Vagina (tissue), 2 donors: Measurements from ENCODE around the gene BPIFB4. TPM values are rescaled to one million over a fixed set of nuclear protein-coding genes. Genes with fewer than 3 reads are reported as not detected.
"Not testable (repeated sequence)": the region's sequence is repeated elsewhere in the genome, so short reads cannot be mapped to it uniquely, and the experiment has no call there.

Source experiments
- DNase-seq, 2 donors: peaks; one replicate each; pipeline ENCODE4 v3.0.0-alpha.2; 2017; ENCODE audit errors: extremely low spot score in 2 of 2
- H3K27ac ChIP-seq: fragments of 200-600 bp; sonication (generic); one replicate; pipeline ENCODE4 v1.5.1; 2019
- H3K27me3 ChIP-seq: fragments of 200-600 bp; sonication (generic); one replicate; pipeline ENCODE4 v1.5.1; 2019
- H3K36me3 ChIP-seq, 2 donors: fragments of 200-600 bp; sonication (generic); one replicate each; pipeline ENCODE4 v1.5.1; 2017 to 2019
- H3K4me1 ChIP-seq: fragments of 200-600 bp; sonication (generic); one replicate; pipeline ENCODE4 v1.5.1; 2019
- H3K4me3 ChIP-seq, 2 donors: fragments of 200-600 bp; sonication (generic); 1 replicate in 1 of 2; 2 replicates in 1 of 2; pipeline ENCODE4 v1.5.1; 2016 to 2019
- H3K9me3 ChIP-seq: fragments of 200-600 bp; sonication (generic); one replicate; pipeline ENCODE4 v1.5.1; 2019
- POLR2A ChIP-seq, 2 donors: fragments of 450-650 bp; IDR thresholded peaks; one replicate each; pipeline ENCODE4 v1.6.1; 2017; ENCODE audit warnings: antibody characterized with exemption in 2 of 2, mild to moderate bottlenecking in 2 of 2, moderate library complexity in 2 of 2
- POLR2AphosphoS5 ChIP-seq, 2 donors: sonication (generic); formaldehyde crosslinking; IDR thresholded peaks; one replicate each; pipeline ENCODE4 v1.9.0; 2017; ENCODE audit warnings: antibody characterized with exemption in 2 of 2, mild to moderate bottlenecking in 2 of 2, low read depth in 1 of 2; ENCODE audit not compliant: insufficient read depth in 1 of 2
- intact Hi-C: fragments of 100-400 bp; cut with DNase I; formaldehyde crosslinking; loops from one replicate; pipeline ENCODE4 v1.15.1; 2023
- total RNA-seq: library from RNA; depleted of rRNA; stranded (reverse); fragments of >200 nt; gene quantifications from one replicate; pipeline ENCODE4 v1.2.3, GENCODE V29; 2016
- TF ChIP-seq, protein P1 (sequence below), 3 experiments: fragments of 450-650 bp in 2 of 3; fragments of 200-600 bp in 1 of 3; sonication (generic) in 1 of 3; IDR thresholded peaks; one replicate each; pipeline ENCODE4 v1.5.1; 2017 to 2019; ENCODE audit warnings: antibody characterized with exemption in 3 of 3, mild to moderate bottlenecking in 2 of 3, moderate library complexity in 2 of 3

BPIFB4 gene
- total RNA-seq, 1 donor from 2014 or later, result not detected

DNA sequence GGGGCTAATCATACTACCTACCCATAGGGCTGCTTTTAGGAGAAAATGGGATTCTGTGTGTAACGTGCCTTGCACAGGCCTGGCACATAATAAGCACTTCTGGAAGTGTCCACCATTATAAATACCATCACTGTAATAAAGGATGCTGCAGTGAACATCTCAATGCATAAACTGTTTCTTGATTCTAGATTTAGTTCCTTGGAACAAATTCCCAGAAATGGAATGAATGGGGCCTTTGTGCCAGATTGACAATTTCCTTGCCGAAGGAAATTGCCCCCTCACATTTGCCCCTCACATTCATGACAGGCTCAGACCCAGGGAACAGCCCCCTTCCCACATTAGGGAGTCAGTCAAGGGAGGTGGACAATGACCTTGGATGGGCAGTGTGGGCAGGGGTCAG lies 29.2 kb downstream of the BPIFB4 start:
- Histone ChIP-seq H3K36me3 (no peaks in the 10 kb centered on the region), H3K27me3 (no peaks in the 10 kb centered on the region), H3K9me3 (no peaks in the 10 kb centered on the region), H3K4me1 (no peaks in the 10 kb centered on the region), H3K4me3 (no peak overlapping the region), H3K27ac (no peak overlapping the region)
- TF ChIP-seq, protein P1, sequence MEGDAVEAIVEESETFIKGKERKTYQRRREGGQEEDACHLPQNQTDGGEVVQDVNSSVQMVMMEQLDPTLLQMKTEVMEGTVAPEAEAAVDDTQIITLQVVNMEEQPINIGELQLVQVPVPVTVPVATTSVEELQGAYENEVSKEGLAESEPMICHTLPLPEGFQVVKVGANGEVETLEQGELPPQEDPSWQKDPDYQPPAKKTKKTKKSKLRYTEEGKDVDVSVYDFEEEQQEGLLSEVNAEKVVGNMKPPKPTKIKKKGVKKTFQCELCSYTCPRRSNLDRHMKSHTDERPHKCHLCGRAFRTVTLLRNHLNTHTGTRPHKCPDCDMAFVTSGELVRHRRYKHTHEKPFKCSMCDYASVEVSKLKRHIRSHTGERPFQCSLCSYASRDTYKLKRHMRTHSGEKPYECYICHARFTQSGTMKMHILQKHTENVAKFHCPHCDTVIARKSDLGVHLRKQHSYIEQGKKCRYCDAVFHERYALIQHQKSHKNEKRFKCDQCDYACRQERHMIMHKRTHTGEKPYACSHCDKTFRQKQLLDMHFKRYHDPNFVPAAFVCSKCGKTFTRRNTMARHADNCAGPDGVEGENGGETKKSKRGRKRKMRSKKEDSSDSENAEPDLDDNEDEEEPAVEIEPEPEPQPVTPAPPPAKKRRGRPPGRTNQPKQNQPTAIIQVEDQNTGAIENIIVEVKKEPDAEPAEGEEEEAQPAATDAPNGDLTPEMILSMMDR (IDR thresholded peaks at IDR 0.05), result no peak
- TF ChIP-seq POLR2A (IDR thresholded peaks at IDR 0.05) (no peak), POLR2AphosphoS5 (IDR thresholded peaks at IDR 0.05; ENCODE audit: insufficient read depth in 1 of 2, low read depth in 1 of 2) (no peak)
- intact Hi-C loops, result no loop called here
- DNase-seq, result no peak

DNA sequence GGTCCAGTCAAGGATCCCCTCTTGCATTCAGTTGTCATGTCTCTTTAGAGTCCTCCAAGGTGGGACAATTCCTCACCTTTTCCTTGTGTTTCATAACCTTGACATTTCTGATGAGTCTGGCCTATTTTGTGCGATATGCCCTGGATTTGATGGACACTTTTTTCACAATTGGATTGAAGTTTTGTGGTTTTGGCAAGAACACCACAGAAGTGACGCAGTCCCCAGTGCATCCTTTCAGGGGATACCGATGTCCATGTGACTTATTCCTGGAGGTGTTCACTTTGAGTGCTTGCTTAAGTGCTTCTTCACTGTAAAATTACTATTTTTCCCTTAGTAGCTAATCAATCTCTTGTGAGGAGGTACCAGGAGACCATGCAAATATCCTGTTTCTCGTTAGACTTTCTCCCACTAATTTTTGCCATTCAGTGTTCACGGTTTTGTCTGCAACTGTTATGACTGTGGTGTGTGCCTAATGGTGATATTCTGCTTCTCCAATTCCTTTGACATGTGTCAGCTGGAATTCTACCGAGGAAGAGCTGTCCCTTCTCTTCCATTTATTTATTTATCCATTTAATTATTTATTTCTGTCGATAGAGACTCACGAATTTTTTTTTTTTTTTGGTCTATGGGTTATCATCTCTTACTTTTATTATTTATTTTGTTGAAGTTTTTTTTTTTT lies 30.8 kb downstream of the BPIFB4 start:
- H3K36me3 ChIP-seq, result no peaks in the 10 kb centered on the region
- no peaks in the 10 kb centered on the region for H3K9me3 ChIP-seq
- TF ChIP-seq POLR2A (IDR thresholded peaks at IDR 0.05), result no peak
- TF ChIP-seq, protein P1 (IDR thresholded peaks at IDR 0.05), result no peak
- TF ChIP-seq POLR2AphosphoS5 (IDR thresholded peaks at IDR 0.05; ENCODE audit: insufficient read depth in 1 of 2, low read depth in 1 of 2), result no peak
- no peak for DNase-seq
- no peaks in the 10 kb centered on the region for H3K4me1 ChIP-seq
- H3K4me3 ChIP-seq, result no peak overlapping the region
- no peak overlapping the region for H3K27ac ChIP-seq
- intact Hi-C loops, result no loop called here
- no peaks in the 10 kb centered on the region for H3K27me3 ChIP-seq

DNA sequence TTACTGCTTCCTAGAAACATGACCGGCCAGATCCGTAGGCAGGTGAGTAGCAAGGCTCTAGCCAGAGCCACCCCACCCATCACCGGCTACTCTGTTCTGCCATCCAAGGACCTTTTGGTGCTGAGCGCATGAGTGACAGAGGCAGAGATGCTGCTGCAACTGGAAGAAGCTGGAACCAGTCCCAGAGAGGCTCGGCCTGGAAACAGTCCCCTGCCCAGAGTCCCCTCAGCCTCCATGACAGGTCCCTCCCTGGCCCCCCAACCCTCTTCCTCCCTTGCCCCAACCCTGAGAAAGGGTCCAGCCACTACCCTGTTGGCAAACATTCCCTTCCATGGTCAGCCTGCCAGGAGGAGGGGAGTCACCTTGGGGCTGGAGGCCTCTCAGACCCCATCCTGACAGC lies 31.9 kb downstream of the BPIFB4 start:
- TF ChIP-seq POLR2A (IDR thresholded peaks at IDR 0.05), result no peak
- TF ChIP-seq POLR2AphosphoS5 (IDR thresholded peaks at IDR 0.05; ENCODE audit: insufficient read depth in 1 of 2, low read depth in 1 of 2), result no peak
- TF ChIP-seq, protein P1 (IDR thresholded peaks at IDR 0.05), result no peak
- Histone ChIP-seq H3K4me1 (no peaks in the 10 kb centered on the region), H3K27me3 (no peaks in the 10 kb centered on the region), H3K27ac (no peak overlapping the region), H3K36me3 (no peaks in the 10 kb centered on the region), H3K4me3 (no peak overlapping the region), H3K9me3 (no peaks in the 10 kb centered on the region)
- no peak for DNase-seq
- intact Hi-C loops, result no loop called here

DNA sequence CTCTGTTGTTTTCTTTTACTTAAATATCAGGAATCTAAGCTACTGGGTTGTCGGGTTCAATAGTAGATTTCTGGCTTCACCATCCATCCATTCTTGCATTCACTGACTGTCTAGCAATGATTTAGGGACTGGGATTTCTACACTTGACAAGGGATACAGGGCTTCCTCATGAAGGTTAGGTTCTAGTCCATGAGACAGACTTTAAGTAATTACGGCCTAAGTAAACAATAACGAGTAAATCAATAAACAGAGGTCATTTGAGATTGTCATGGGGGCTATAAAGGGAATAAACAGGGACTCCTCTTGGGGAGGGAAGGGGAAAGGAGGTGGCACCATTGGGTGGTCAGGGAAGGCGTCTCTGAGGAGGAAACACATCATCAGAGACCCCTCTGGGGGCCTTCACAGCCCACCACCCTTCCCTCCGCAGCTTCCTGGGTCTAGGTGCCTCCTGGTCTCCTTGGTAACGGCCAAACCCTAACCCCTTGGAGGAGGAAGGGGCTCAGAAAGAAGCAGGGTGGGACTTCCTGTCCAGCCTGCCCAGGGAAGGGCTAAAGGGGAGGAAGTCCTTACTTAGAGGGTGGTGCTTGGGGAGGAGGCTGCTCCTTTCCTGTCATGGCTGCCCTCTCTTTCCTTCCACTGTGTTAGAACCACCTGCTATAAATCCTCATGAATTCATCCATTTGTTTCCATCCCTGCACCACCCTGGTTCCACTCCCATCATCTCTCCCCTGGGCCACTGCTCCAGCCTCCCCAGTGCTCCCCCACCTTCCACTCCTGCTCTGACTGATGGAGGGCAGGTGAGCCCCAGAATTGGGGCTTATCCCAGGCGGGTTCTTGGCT lies 33.3 kb downstream of the BPIFB4 start:
- Histone ChIP-seq H3K9me3 (no peaks in the 10 kb centered on the region), H3K4me1 (no peaks in the 10 kb centered on the region), H3K36me3 (no peaks in the 10 kb centered on the region), H3K27ac (no peak overlapping the region), H3K27me3 (no peaks in the 10 kb centered on the region), H3K4me3 (no peak overlapping the region)
- no peak for DNase-seq
- intact Hi-C loops, result no loop called here
- TF ChIP-seq, protein P1 (IDR thresholded peaks at IDR 0.05), result no peak
- no peak for TF ChIP-seq POLR2A (IDR thresholded peaks at IDR 0.05)

DNA sequence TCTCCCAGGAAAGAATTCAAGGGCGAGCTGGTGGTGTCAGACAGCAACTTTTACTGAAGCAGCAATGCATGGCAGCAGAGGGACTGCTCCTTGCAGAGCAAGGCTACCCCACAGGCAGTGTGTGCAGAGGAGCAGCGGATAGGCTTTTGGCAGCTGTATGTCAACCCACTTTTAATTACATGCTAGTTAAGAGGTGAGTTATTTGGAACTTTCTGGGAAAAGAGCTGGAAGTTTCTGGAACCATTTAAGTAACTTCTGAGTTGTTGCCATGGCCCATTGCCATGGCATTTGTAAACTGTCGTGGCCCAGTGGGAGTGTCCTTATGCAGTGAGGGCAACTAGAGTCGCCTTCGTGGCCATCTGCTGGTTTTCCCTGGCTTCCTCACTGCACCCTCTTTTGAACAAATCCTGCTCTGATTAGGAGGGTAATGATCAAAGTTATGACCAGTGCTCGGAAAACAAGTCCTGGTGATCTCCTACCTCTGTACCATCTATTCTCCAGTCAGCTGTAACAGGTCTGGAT lies 34.0 kb downstream of the BPIFB4 start:
- Histone ChIP-seq H3K27me3 (no peaks in the 10 kb centered on the region), H3K4me1 (no peaks in the 10 kb centered on the region), H3K27ac (no peak overlapping the region), H3K36me3 (no peaks in the 10 kb centered on the region), H3K4me3 (no peak overlapping the region), H3K9me3 (no peaks in the 10 kb centered on the region)
- TF ChIP-seq POLR2AphosphoS5 (IDR thresholded peaks at IDR 0.05; ENCODE audit: insufficient read depth in 1 of 2, low read depth in 1 of 2), result no peak
- no peak for TF ChIP-seq POLR2A (IDR thresholded peaks at IDR 0.05)
- TF ChIP-seq, protein P1 (IDR thresholded peaks at IDR 0.05), result no peak
- DNase-seq, result no peak
- intact Hi-C loops, result no loop called here

DNA sequence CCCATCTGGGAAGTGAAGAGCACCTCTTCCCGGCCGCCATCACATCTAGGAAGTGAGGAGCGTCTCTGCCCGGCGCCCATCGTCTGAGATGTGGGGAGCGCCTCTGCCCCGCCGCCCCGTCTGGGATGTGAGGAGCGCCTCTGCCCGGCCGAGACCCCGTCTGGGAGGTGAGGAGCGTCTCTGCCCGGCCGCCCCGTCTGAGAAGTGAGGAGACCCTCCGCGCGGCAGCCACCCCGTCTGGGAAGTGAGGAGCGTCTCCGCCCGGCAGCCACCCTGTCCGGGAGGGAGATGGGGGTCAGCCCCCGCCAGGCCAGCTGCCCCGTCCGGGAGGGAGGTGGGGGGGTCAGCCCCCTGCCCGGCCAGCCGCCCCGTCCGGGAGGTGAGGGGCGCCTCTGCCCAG lies 36.1 kb downstream of the BPIFB4 start:
- H3K9me3 ChIP-seq, H3K27me3 ChIP-seq, H3K36me3 ChIP-seq, H3K4me1 ChIP-seq, H3K27ac ChIP-seq, intact Hi-C loops, DNase-seq, H3K4me3 ChIP-seq: not testable (repeated sequence)
